Kidney (tissue), 14 donors: ENCODE measurements around the gene CEBPA. TPM values are rescaled to one million over a fixed set of nuclear protein-coding genes. Genes with fewer than 3 reads are reported as not detected.

Experiments used
- DNase-seq, 5 donors: peaks; one replicate each; pipeline ENCODE4 v3.0.0-alpha.2; 2013 to 2020
- FAIRE-seq: peaks from 2 replicates; lab custom pipeline; 2012; peaks lifted over from hg19 to GRCh38; lab: Jason Lieb, UNC
- H3K27ac ChIP-seq, 2 donors: one replicate each; pipeline ENCODE4 v1.7.0; 2013; ENCODE audit warnings: low read depth in 2 of 2, low read length in 2 of 2, inconsistent platforms in 1 of 2
- H3K27me3 ChIP-seq: one replicate; pipeline ENCODE4 v1.7.1; 2013; ENCODE audit warnings: low read length, inconsistent platforms; ENCODE audit not compliant: control insufficient read depth, insufficient read depth
- H3K36me3 ChIP-seq, 3 donors: one replicate each; pipeline versions ENCODE4 v1.7.0 to v1.7.1; 2013; ENCODE audit warnings: low read length in 3 of 3, control low read depth in 1 of 3, inconsistent platforms in 1 of 3; ENCODE audit not compliant: insufficient read depth in 3 of 3, control insufficient read depth in 2 of 3
- H3K4me1 ChIP-seq, 3 donors: one replicate each; pipeline versions ENCODE4 v1.7.0 to v1.7.1; 2013; ENCODE audit warnings: low read length in 3 of 3, inconsistent platforms in 1 of 3, low read depth in 1 of 3; ENCODE audit not compliant: control insufficient read depth in 2 of 3, insufficient read depth in 2 of 3
- H3K4me3 ChIP-seq, 3 donors: one replicate each; pipeline versions ENCODE4 v1.7.0 to v1.8.1; 2013; ENCODE audit warnings: low read length in 3 of 3, control low read depth in 1 of 3, inconsistent platforms in 1 of 3
- H3K9ac ChIP-seq, 3 donors: one replicate each; pipeline versions ENCODE4 v1.7.0 to v1.7.1; 2013; ENCODE audit warnings: low read length in 3 of 3, control low read depth in 1 of 3, inconsistent platforms in 1 of 3
- H3K9me3 ChIP-seq, 3 donors: one replicate each; pipeline versions ENCODE4 v1.7.0 to v1.7.1; 2013; ENCODE audit warnings: low read length in 3 of 3, control low read depth in 1 of 3, inconsistent platforms in 1 of 3; ENCODE audit not compliant: control insufficient read depth in 2 of 3, insufficient read depth in 1 of 3
- intact Hi-C: fragments of 100-400 bp; cut with DNase I; formaldehyde crosslinking; loops from one replicate; pipeline ENCODE4 v1.11.1; 2022
- polyA plus RNA-seq: library from polyadenylated mRNA; stranded (reverse); fragments of 350-450 nt; fragmentation: Illumina TruSeq; extraction: RNeasy Lipid Tissue Mini Kit (QIAGEN cat#74804); gene quantifications from one replicate; pipeline ENCODE4 v1.2.3, GENCODE V29; 2014; ENCODE audit warnings: low read depth, low replicate concordance; ENCODE audit not compliant: insufficient read depth
- total RNA-seq: library from RNA; stranded (reverse); fragmentation: NEBNext Ultra II Directional; extraction: Animal tissue kit (Norgen Biotek cat#: 25700); gene quantifications from one replicate; pipeline ENCODE4 v1.2.1, GENCODE V29; 2021
- TF ChIP-seq, protein P1 (sequence below): IDR thresholded peaks from 3 replicates; pipeline ENCODE4 v1.5.1; 2012; ENCODE audit warnings: mild to moderate bottlenecking, moderate library complexity, borderline replicate concordance; ENCODE audit not compliant: insufficient read depth; ENCODE audit errors: extremely low read depth
- donor health status: control.
- donor health status: control.
- donor health status: control.
- donor health status: control.
- donor health status: control.
- donor health status: DM: yes; HTN: yes; CAD: no.
- donor health status: Normal renal cell carcinoma (clear cell type).

CEBPA gene
- total and polyA plus RNA-seq, 2 donors from 2014 or later = 6.6 to 7.1 TPM

- Histone ChIP-seq H3K36me3 (no peaks in the 10 kb centered on the region), H3K27ac (no peak overlapping the region), H3K4me1 (no peaks in the 10 kb centered on the region), H3K4me3 (no peak overlapping the region), H3K9me3 (no peaks in the 10 kb centered on the region), H3K9ac (no peak overlapping the region), H3K27me3 (no peaks in the 10 kb centered on the region)
- TF ChIP-seq, protein P1, sequence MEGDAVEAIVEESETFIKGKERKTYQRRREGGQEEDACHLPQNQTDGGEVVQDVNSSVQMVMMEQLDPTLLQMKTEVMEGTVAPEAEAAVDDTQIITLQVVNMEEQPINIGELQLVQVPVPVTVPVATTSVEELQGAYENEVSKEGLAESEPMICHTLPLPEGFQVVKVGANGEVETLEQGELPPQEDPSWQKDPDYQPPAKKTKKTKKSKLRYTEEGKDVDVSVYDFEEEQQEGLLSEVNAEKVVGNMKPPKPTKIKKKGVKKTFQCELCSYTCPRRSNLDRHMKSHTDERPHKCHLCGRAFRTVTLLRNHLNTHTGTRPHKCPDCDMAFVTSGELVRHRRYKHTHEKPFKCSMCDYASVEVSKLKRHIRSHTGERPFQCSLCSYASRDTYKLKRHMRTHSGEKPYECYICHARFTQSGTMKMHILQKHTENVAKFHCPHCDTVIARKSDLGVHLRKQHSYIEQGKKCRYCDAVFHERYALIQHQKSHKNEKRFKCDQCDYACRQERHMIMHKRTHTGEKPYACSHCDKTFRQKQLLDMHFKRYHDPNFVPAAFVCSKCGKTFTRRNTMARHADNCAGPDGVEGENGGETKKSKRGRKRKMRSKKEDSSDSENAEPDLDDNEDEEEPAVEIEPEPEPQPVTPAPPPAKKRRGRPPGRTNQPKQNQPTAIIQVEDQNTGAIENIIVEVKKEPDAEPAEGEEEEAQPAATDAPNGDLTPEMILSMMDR = no peak
- intact Hi-C loops = no loop called here
- FAIRE-seq (no peak), DNase-seq (no peak)
Observed at GRCh38 chr19:33346665-33347064, 44.3 kb upstream of the CEBPA start.

- no peak for DNase-seq
- FAIRE-seq = no peak
- Histone ChIP-seq H3K4me1 (no peaks in the 10 kb centered on the region), H3K36me3 (no peaks in the 10 kb centered on the region), H3K27me3 (no peaks in the 10 kb centered on the region), H3K4me3 (no peak overlapping the region), H3K27ac (no peak overlapping the region), H3K9ac (no peak overlapping the region), H3K9me3 (no peaks in the 10 kb centered on the region)
- TF ChIP-seq, protein P1 = no peak
- intact Hi-C loops = no loop called here
Observed at GRCh38 chr19:33345163-33345562, 42.8 kb upstream of the CEBPA start.

DNA sequence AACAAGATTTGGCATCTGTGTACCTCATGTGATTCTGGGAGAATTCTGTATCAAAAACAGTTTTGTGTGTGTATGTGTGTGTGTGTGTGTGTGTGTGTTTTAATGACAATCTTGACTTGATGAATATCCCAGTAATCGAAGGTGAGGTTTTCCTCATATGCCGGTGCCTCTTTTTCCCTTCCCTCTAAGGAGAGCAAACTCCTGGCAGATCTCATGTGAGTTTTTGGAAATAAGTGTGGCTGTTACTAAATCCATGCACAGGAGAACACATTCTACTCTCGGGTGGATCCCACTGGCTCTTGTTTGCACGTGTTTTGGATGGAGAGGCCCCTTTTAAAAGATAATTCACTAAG is 42.2 kb upstream of the CEBPA start:
- no peak overlapping the region for H3K4me3 ChIP-seq
- no peak for FAIRE-seq
- intact Hi-C loops = no loop called here

More for the DNA sequence above, 42.2 kb upstream of the CEBPA start:
- no peaks in the 10 kb centered on the region for H3K9me3 ChIP-seq
- H3K27ac ChIP-seq = no peak overlapping the region
- H3K27me3 ChIP-seq = no peaks in the 10 kb centered on the region
- H3K4me1 ChIP-seq = no peaks in the 10 kb centered on the region
- TF ChIP-seq, protein P1 = no peak
- H3K36me3 ChIP-seq = no peaks in the 10 kb centered on the region
- DNase-seq = no peak
- H3K9ac ChIP-seq = no peak overlapping the region
